Stimulated activated CD8-positive, alpha-beta memory T cell treated with anti-CD3 and anti-CD28 coated beads, Interleukin-2, amount 100 ng/mL, for 48 hours (primary cell): Measurements from ENCODE around the gene TKT.

ENCODE experiments used
- DNase-seq, 2 donors: peaks; one replicate each; pipeline ENCODE4 v3.0.0-alpha.2; 2020; ENCODE audit warnings: low read depth in 2 of 2

Gene TKT

DNA sequence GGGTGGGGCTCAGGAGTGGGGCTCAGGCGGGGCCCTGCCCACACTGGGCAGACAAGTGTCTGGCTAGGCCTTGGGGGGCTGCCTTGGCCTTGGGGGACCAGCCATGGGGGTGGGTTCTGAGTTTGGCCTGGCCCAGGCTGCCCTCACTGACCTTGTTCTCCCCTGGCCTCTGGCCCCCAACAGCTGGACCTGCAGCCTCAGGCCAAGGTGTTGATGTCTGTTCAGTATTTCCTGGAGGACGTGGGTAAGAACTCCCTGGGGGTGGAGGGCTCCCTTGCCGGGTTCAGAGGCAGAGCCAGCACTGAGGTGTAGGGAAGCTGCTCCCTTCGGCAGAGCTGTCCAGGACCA, 74.8 kb downstream of the TKT start:
- DNase-seq = no peak

DNA sequence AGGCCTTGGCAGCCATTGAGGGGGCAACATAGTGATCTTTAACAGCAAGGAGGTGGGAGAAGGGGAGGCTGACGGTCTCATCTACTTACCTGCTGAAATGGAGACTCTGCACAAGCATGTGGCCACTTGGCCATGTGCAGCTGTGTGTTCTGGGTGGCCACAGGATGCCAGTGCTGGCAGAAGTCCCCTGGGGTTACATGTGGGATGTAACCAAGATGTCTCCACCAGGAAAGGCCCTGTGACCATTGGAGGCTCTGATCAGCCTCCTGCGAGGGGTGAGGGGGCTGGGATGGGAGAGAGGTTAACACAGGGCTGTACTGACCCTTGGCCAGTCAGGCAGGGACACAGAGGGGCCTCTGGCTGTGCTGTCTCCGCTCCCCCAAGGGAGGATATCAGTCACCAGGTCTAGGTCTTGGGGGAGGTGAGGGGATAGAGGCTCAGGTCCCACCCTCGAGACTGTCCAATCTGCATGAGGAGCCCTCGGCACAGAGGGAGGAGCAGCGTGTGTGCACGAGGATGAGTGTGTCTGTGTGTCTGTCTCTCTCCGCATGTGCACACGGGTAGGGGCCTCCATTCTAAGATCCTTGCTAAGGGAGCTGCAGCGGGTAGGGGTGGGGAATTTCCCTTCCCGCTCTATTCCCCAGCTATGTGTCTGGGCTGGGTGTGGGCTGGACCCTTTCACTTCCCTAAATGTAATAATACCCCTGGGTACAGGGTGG, 75.4 kb downstream of the TKT start:
- no peak for DNase-seq

DNA sequence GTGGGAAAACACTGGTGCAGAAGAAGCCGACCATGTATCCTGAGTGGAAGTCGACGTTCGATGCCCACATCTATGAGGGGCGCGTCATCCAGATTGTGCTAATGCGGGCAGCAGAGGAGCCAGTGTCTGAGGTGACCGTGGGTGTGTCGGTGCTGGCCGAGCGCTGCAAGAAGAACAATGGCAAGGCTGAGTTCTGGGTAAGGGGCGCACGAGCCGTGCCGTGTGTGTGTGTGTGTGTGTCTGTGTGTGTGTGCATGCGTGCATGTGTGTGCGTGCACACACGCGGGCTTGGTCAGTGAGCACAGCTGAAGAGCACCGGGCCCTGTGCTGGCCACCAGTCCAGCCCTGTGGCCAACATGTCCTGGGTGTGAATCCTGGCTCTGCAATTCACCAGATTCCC, 76.2 kb downstream of the TKT start:
- DNase-seq = no peak

DNA sequence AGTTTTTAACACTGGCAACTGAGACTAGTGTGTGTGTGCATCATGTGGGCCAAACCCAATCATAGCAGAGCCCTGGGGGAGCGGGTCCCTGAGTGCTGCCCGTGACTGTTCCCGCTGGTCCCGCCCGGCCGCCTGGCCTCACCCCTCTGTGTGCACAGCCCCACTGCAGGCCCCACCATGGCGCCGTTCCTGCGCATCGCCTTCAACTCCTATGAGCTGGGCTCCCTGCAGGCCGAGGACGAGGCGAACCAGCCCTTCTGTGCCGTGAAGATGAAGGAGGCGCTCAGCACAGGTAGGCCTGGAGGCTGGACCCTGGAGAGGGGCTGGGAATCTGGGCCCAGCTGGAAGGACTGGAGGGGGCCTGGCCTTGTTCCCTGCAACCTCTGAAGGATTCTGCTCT, 77.6 kb downstream of the TKT start:
- no peak for DNase-seq

DNA sequence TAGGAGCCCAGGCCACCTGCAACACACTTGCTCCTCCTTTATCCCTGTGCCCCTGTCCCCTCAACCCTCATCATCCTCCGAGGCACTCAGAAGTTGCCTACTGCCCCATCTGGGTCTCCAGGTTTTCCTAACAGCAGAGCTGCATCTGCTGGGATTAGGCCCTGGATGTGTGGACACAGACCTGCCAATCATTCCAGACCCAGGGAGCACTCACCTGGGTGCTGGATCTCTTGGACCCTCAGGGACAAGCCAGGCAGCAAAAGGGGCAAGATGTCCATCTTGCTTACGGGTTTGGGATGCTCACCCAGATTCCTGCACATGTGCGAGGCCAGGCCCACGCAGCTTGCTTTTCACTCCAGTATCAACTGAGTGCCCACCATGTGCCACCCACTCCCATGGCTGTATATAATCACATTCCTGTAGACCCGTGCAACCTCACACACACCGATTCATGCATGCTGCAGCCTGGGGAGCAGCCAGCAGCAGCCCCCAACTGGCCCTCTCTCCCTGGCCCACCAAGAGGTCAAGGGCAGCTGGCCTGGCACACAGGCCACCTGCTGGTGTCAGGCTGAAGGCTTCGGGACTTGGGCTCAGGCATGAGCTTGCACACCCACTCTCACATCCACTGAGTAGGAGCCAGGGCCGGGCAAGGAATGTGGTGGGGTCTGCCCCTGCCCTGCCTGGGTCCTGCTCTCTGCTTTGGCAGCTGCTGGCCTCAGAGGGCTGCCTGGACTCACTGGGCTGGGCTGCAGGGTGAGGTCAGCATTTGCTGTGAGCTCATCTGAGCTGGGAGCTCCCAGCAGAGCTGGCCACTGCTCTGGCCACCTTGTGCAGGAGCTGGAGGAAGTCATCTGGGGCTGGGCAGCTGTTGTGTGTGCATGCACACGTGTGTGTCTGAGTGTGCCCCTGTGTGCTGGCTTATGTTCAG, 79.9 kb downstream of the TKT start:
- no peak for DNase-seq
